Mesendoderm (in vitro differentiated cells): Measurements from ENCODE around the gene C1orf210.
A peak's percentile ranks its signal among the peaks of the same experiment; 100 is the strongest.

Experiments
- DNase-seq: peaks from one replicate; pipeline ENCODE4 v3.0.0; 2013
- H2AK5ac ChIP-seq: 2 replicates; pipeline ENCODE4 v1.6.1; 2013; ENCODE audit warnings: low read length, inconsistent platforms
- H2BK120ac ChIP-seq: 2 replicates; pipeline ENCODE4 v1.6.1; 2013; ENCODE audit warnings: low read depth, mild to moderate bottlenecking, low read length, moderate library complexity, mixed read lengths
- H2BK15ac ChIP-seq: replicated peaks from 2 replicates; pipeline ENCODE4 v1.6.1; 2013; ENCODE audit warnings: low read depth, mild to moderate bottlenecking, moderate library complexity
- H2BK5ac ChIP-seq: 2 replicates; pipeline ENCODE4 v1.6.1; 2013; ENCODE audit warnings: low read length, inconsistent platforms
- H3K18ac ChIP-seq: 2 replicates; pipeline ENCODE4 v1.6.1; 2013; ENCODE audit warnings: mild to moderate bottlenecking, low read length, mixed read lengths
- H3K23ac ChIP-seq: one replicate; pipeline ENCODE4 v1.6.1; 2013; ENCODE audit warnings: low read length
- H3K27ac ChIP-seq: 2 replicates; pipeline ENCODE4 v1.5.1; 2013; ENCODE audit warnings: low read depth, mild to moderate bottlenecking, inconsistent platforms, low read length, moderate library complexity
- H3K27me3 ChIP-seq: 2 replicates; pipeline ENCODE4 v1.6.1; 2013; ENCODE audit warnings: low read length, control low read depth, mild to moderate bottlenecking, inconsistent platforms; ENCODE audit not compliant: insufficient read depth, poor library complexity
- H3K36me3 ChIP-seq: 2 replicates; pipeline ENCODE4 v1.6.1; 2013; ENCODE audit warnings: low read length, inconsistent platforms; ENCODE audit not compliant: control insufficient read depth, insufficient read depth
- H3K4ac ChIP-seq: one replicate; pipeline ENCODE4 v1.6.1; 2013; ENCODE audit warnings: low read depth, mild to moderate bottlenecking, low read length, moderate library complexity
- H3K4me1 ChIP-seq: 2 replicates; pipeline ENCODE4 v1.6.1; 2013; ENCODE audit warnings: low read depth, low read length, inconsistent platforms; ENCODE audit not compliant: control insufficient read depth
- H3K4me2 ChIP-seq: 2 replicates; pipeline ENCODE4 v1.6.1; 2013; ENCODE audit warnings: low read length
- H3K4me3 ChIP-seq: 2 replicates; pipeline ENCODE4 v1.5.1; 2013; ENCODE audit warnings: mild to moderate bottlenecking, low read length
- H3K56ac ChIP-seq: one replicate; pipeline ENCODE4 v1.6.1; 2013; ENCODE audit warnings: low read length
- H3K79me1 ChIP-seq: 2 replicates; pipeline ENCODE4 v1.6.1; 2013; ENCODE audit warnings: low read length, inconsistent platforms
- H3K79me2 ChIP-seq: 2 replicates; pipeline ENCODE4 v1.6.1; 2013; ENCODE audit warnings: mild to moderate bottlenecking, low read length; ENCODE audit not compliant: control insufficient read depth, insufficient read depth
- H3K9ac ChIP-seq: 2 replicates; pipeline ENCODE4 v1.6.1; 2013; ENCODE audit warnings: low read length, inconsistent platforms
- H4K5ac ChIP-seq: one replicate; pipeline ENCODE4 v1.6.1; 2013; ENCODE audit warnings: low read length
- H4K8ac ChIP-seq: one replicate; pipeline ENCODE4 v1.6.1; 2013; ENCODE audit warnings: low read depth, mild to moderate bottlenecking, control low read depth, low read length, moderate library complexity
- WGBS: extraction: QIAGEN DNeasy Blood & Tissue Kit; methylation state at CpG from one replicate; pipeline ENCODE4 v1.1.7; 2013; ENCODE audit warnings: low lambda C conversion rate, missing lambda C conversion rate; ENCODE audit not compliant: insufficient coverage; ENCODE audit errors: extremely low coverage; 5-methylcytosine and 5-hydroxymethylcytosine counted together

Gene C1orf210

GRCh38 chr1:43272576-43273571 is 12.5 kb downstream of the C1orf210 start:
- Histone ChIP-seq H4K5ac (no peak overlapping the region), H4K8ac (no peak overlapping the region), H2AK5ac (no peak overlapping the region), H3K4me3 (no peak overlapping the region), H3K56ac (no peak overlapping the region), H3K36me3 (no peaks in the 10 kb centered on the region), H3K4me2 (no peak overlapping the region), H3K4me1 (peaks cover 6% of the 10 kb centered on the region), H2BK5ac (no peak overlapping the region), H2BK120ac (no peak overlapping the region), H3K27me3 (no peaks in the 10 kb centered on the region), H3K27ac (no peak overlapping the region), H3K79me2 (no peaks in the 10 kb centered on the region), H2BK15ac (no peak overlapping the region), H3K79me1 (no peaks in the 10 kb centered on the region), H3K18ac (no peak overlapping the region), H3K23ac (no peak overlapping the region), H3K4ac (no peak overlapping the region), H3K9ac (no peak overlapping the region)
- no CpG with 5 or more reads among the region's 46 CpGs for WGBS
- DNase-seq, result no peak

- H3K4me3 ChIP-seq, result no peak overlapping the region
- no peaks in the 10 kb centered on the region for H3K27me3 ChIP-seq
- DNase-seq, result no peak
- H3K23ac ChIP-seq, result no peak overlapping the region
- no peak overlapping the region for H3K4ac ChIP-seq
- H3K56ac ChIP-seq, result no peak overlapping the region
- H3K9ac ChIP-seq, result no peak overlapping the region
- no peak overlapping the region for H2BK120ac ChIP-seq
- H3K27ac ChIP-seq, result no peak overlapping the region
- H3K4me2 ChIP-seq, result no peak overlapping the region
- no peak overlapping the region for H3K18ac ChIP-seq
- no CpG with 5 or more reads among the region's 9 CpGs for WGBS
- H3K79me1 ChIP-seq, result no peaks in the 10 kb centered on the region
- H3K36me3 ChIP-seq, result no peaks in the 10 kb centered on the region
- H2BK15ac ChIP-seq, result no peak overlapping the region
- H4K5ac ChIP-seq, result no peak overlapping the region
- H2AK5ac ChIP-seq, result no peak overlapping the region
- no peak overlapping the region for H4K8ac ChIP-seq
- no peaks in the 10 kb centered on the region for H3K79me2 ChIP-seq
- H3K4me1 ChIP-seq, result peaks cover 6% of the 10 kb centered on the region
- no peak overlapping the region for H2BK5ac ChIP-seq
These were observed 13.2 kb downstream of the C1orf210 start for GRCh38 chr1:43272161-43272560.

GRCh38 chr1:43271186-43272118 is 13.9 kb downstream of the C1orf210 start:
- peak overlapping the region; percentile 17 for H3K56ac ChIP-seq
- H4K8ac ChIP-seq, result no peak overlapping the region
- H3K79me1 ChIP-seq, result no peaks in the 10 kb centered on the region
- peak overlapping the region; percentile 7 for H3K9ac ChIP-seq
- H3K4me3 ChIP-seq, result no peak overlapping the region
- WGBS, result no CpG with 5 or more reads among the region's 12 CpGs
- peak overlapping the region; percentile 8 for H2AK5ac ChIP-seq
- H4K5ac ChIP-seq, result no peak overlapping the region
- H3K27me3 ChIP-seq, result no peaks in the 10 kb centered on the region
- no peak overlapping the region for H2BK120ac ChIP-seq
- no peak overlapping the region for H2BK5ac ChIP-seq
- no peak overlapping the region for H3K23ac ChIP-seq
- no peak overlapping the region for H3K27ac ChIP-seq
- peak overlapping the region; percentile 0 for H3K4me2 ChIP-seq
- peak; percentile 53 for DNase-seq
- H3K79me2 ChIP-seq, result no peaks in the 10 kb centered on the region
- no peak overlapping the region for H2BK15ac ChIP-seq
- H3K4me1 ChIP-seq, result peaks cover 6% of the 10 kb centered on the region
- H3K4ac ChIP-seq, result no peak overlapping the region
- H3K18ac ChIP-seq, result no peak overlapping the region
- no peaks in the 10 kb centered on the region for H3K36me3 ChIP-seq

- peak; percentile 93 for DNase-seq
These were observed 14.8 kb downstream of the C1orf210 start for GRCh38 chr1:43270421-43271095.

GRCh38 chr1:43269627-43270375 is 15.6 kb downstream of the C1orf210 start, which contains the start of gene TMEM125:
Gene TMEM125, plus strand, starts transcription at chr1:43269983. Its CDS starts 2,740 bp downstream, at chr1:43272723.
- peak within 1 kb of the TSS; percentile 79 for H3K56ac ChIP-seq
- H3K4me3 ChIP-seq, result no peak within 1 kb of the TSS
- H3K4ac ChIP-seq, result no peak within 1 kb of the TSS
- no peak within 1 kb of the TSS for H2BK120ac ChIP-seq
- H3K27me3 ChIP-seq, result no peaks in the 10 kb centered on the region
- no peaks in the 10 kb centered on the region for H3K36me3 ChIP-seq
- no peaks in the 10 kb centered on the region for H3K79me2 ChIP-seq
- H2BK5ac ChIP-seq, result no peak within 1 kb of the TSS
- H4K8ac ChIP-seq, result no peak within 1 kb of the TSS
- no peak for DNase-seq
- peak within 1 kb of the TSS; percentile 53 for H3K18ac ChIP-seq
- peak within 1 kb of the TSS; percentile 11 for H2AK5ac ChIP-seq
- H2BK15ac ChIP-seq, result no peak within 1 kb of the TSS
- no peak within 1 kb of the TSS for H3K23ac ChIP-seq
- H3K9ac ChIP-seq, result peak within 1 kb of the TSS; percentile 56
- no peaks in the 10 kb centered on the region for H3K79me1 ChIP-seq
- H3K4me1 ChIP-seq, result peaks cover 6% of the 10 kb centered on the region
- WGBS, result no CpG with 5 or more reads among the region's 7 CpGs
- H3K27ac ChIP-seq, result no peak within 1 kb of the TSS
- H4K5ac ChIP-seq, result no peak within 1 kb of the TSS
- peak within 1 kb of the TSS; percentile 47 for H3K4me2 ChIP-seq

More at GRCh38 chr1:43270421-43271095, 14.8 kb downstream of the C1orf210 start:
- H3K79me2 ChIP-seq, result no peaks in the 10 kb centered on the region
- peak overlapping the region; percentile 47 for H3K4me2 ChIP-seq
- H3K27ac ChIP-seq, result no peak overlapping the region
- H4K5ac ChIP-seq, result no peak overlapping the region
- H3K4me3 ChIP-seq, result no peak overlapping the region
- H2BK15ac ChIP-seq, result no peak overlapping the region
- H3K18ac ChIP-seq, result peak overlapping the region; percentile 53
- H3K9ac ChIP-seq, result peak overlapping the region; percentile 56
- H2BK5ac ChIP-seq, result no peak overlapping the region
- H3K36me3 ChIP-seq, result no peaks in the 10 kb centered on the region
- no peak overlapping the region for H2AK5ac ChIP-seq
- peaks cover 6% of the 10 kb centered on the region for H3K4me1 ChIP-seq
- no peak overlapping the region for H3K4ac ChIP-seq
- WGBS, result no CpG with 5 or more reads among the region's 29 CpGs
- H3K27me3 ChIP-seq, result no peaks in the 10 kb centered on the region
- H4K8ac ChIP-seq, result no peak overlapping the region
- no peak overlapping the region for H2BK120ac ChIP-seq
- peak overlapping the region; percentile 79 for H3K56ac ChIP-seq
- H3K79me1 ChIP-seq, result no peaks in the 10 kb centered on the region
- no peak overlapping the region for H3K23ac ChIP-seq
